HG03558 (cell line): ENCODE results near the gene PCGF1.
"Not testable (repeated sequence)": the region's sequence is repeated elsewhere in the genome, so short reads cannot be mapped to it uniquely, and the experiment has no call there.

ENCODE experiments used
- ATAC-seq: cut with Tn5 transposase; IDR thresholded peaks from one replicate; pipeline ENCODE4 v1.9.1; 2021; ENCODE audit warnings: moderate number of reproducible peaks; ENCODE audit not compliant: unreplicated experiment; ENCODE audit errors: extremely low read depth

Gene PCGF1

DNA sequence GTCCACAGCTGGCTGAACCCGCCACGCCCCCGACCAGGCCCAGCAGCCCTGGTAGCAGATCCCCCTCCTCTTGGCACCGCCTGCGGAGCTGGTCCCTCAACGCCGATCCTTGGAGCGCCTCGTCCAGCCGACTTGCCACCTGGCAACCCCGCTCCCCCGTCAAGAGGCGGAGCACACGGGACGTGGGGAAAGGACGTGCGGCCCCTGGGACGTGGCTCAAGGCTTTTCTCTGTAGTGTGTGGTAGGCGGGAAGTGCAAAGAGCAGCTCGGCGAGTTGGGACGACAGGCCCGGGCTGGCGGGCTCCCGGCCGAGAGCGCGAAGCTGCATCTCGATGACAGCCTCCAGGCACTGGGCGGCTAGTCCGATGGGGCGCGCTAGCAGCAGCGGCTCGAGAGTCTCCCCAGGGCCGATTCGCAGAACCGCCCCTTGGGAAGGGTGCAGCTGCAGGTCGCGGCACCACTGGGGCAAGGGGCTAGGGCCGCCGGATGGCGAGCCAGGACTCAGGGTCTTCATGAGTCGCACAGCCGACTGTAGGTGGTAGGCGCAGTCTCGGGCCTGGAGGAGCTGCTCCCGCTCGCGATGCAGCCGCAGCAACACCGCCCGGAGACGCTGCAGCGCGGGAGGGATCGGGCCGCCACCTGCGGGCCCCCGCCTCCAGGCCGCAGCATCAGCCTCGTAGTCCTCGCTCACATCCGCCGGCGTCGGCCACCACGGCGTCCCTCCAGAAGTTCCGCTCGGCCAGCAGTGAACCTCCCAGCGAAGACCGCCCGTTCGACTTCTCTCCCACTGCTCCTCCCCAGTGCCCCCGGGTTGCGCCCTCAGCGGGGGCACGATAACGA is 25.3 kb downstream of the PCGF1 start:
- peak; percentile 23 for ATAC-seq

DNA sequence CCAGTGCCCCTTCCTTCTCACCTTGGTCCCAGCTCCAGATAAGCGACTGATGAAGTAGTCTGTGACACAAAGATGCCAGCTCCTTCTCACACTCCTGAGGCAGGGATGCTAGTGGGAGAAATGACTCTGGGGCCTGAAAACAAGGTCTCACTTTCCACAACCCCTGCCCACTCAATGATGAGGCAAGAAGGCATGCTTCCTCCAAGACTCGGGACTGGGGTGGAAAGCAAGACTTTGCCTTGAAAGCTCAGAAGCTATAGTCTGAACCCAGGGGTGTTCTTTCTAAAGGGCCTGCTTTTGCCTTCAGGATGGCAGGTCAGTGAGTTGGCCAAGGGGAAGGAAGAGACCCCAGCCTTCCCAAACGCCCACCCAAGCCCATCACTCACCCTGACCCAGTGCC is 26.1 kb downstream of the PCGF1 start:
- ATAC-seq: no peak

DNA sequence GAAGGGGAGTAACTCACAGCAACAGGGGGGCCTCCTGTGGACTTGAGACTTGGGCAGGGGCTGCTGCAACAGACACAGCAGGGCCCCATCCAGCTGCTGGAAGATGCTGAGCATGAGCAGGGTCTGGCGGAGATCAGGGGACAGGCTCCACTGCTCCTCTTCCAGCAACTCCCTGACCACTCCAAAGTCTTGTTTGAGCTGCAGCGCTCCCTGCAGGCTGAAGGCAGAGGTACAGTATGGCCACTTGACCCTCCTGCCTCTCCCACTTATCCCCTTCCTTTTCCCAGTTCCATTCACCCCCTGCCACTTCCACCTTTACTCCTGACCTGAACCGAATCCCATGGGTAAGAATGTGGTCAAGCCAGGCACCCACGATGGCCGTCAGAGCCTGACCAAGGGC is 32.6 kb downstream of the PCGF1 start:
- ATAC-seq: no peak

DNA sequence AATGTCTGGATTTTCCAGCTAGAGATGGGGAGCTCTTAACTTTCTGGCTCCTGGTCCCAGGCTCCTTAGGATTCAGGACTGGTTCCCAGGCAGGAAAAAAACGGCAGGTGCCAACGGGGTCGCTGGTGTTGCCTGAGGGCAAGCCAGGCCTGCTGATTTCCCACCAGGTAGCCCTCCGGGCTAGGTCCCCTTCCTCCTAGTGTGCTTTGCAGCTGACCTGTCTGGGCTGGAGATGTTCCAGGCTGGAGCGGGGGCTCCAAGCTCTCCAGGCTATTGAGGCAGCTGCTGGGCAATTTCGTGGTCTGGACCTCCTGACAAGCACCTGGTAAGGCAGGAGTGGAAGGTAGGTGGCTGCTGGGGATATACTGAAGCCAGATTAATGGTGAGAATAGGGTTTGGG is 33.0 kb downstream of the PCGF1 start:
- no peak for ATAC-seq

DNA sequence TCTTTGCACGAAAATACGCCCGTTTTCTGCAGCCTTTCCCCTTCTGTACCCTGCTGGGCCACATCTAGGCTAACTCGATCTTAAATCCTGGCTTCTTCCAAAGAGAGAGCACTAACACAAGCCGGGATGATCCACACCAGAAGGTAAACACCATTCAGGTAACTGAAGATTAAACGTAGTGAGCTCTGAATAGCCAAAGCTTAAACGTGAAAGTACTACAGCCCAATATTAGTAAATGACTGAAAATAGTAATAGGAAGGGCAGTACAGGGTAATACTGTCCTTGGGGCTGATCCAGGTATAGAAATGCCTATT is 34.6 kb downstream of the PCGF1 start:
- ATAC-seq: no peak

DNA sequence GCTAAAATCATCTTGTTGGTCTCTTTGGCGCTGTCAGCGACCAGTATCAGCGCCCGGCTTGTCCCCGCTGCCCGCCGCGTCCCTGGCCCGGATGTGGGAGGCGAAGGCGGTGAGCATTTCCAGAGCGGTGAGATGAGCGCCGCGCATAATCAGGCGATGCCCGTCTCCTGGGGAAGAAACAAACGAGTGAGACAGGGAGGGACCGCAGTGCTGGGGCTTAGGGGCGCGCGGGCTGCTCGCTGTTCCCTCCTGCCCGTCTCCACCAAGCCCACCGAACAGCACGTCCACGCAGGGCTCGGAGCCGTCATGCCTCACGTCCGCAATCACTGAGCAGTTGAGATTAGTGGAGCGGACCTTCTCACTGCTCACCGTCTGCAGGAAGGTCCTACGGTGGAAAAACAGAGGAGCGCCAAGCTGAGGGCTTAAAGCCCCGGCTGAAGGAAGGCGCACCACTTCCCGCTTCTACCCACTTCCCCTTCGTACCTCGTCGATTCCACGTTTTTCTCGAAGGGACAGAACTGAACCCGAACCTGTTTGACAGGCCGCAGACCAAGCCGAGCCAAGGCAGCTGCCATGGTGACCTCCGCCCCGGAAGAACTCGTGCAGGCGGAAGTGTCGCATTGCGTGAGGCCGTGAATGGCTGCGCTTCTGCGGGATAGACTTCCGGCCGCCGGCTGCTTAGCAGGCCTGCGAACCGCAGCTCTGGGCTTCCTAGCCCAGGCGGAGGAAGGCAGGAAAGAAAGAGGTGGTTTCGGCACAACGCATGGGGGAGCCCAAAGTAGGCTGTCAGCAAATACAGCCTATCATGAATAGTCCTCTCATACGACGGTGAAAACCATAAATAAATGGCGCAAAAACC is 35.2 kb downstream of the PCGF1 start, which contains the start of gene MRPL53:
Gene MRPL53, minus strand, starts transcription at position 595 of the 859 bp plus-strand sequence. Its CDS starts 20 bp downstream, at position 575.
- peak; percentile 57 for ATAC-seq

DNA sequence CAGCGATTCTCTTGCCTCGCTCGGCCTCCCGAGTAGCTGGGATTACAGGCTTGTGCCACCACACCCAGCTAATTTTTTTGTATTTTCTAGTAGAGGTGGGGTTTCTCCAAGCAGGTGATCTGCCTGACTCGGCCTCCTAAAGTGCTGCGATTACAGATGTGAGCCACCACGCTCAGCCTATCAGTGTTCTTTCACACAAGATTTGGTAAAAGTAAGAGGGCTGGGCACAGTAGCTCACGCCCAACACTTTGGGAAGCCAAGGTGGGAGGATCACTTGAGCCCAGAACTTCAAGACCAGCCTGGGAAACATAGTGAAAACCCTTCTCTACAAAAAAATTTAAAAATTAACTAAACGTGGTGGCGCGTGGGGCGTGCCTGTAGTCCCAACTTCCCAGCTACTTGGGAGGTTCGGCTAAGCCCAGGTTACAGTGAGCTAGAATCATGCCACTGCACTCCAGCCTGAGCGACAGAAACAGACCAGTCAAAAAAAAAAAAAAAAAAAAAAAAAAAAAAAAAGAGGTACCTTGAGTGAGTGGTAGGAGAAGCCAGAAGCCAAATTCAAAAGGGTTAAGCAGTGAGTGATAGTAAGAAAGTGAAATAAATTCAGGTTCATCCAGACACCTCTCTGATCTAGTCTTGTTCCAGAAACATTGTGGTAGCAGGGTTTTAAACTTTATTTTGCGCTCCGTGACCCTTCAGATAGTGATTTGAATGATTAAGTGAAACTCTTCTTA is 36.0 kb downstream of the PCGF1 start:
- no peak for ATAC-seq

DNA sequence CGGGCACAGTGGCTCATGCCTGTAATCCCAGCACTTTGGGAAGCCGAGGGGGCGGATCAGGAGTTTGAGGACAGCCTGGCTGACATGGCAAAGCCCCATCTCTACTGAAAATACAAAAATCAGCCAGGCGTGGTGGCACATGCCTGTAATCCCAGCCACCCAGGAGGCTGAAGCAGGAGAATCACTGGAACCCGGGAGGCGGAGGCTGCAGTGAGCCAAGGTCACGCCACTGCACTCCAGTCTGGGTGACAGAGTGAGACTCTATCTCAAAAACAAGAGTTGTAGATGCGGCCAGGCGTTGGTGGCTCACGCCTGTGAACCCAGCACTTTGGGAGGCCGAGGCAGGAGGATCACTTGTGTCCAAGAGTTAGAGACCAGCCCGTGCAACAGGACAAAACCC is 36.8 kb downstream of the PCGF1 start:
- ATAC-seq: not testable (repeated sequence)

DNA sequence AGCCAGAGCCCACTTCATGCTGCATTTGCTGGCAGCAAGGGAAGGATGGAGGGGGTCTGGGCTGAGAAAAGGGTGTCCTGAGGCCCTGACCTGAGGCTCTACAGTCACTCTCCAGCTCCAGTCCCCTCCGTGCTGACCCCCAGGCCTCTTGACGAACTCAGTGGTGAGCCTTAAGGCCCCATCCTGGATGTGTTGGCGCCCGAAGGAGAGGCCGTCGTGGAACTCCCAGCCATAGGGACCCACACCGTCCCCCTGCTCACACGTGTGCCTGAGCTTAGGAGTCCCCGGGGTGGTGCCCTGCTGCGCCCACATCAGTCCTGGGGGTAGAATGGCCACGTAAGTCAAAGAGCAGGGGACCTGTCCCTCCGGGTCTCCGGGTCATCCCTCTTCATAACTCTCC is 43.1 kb downstream of the PCGF1 start:
- ATAC-seq: no peak

DNA sequence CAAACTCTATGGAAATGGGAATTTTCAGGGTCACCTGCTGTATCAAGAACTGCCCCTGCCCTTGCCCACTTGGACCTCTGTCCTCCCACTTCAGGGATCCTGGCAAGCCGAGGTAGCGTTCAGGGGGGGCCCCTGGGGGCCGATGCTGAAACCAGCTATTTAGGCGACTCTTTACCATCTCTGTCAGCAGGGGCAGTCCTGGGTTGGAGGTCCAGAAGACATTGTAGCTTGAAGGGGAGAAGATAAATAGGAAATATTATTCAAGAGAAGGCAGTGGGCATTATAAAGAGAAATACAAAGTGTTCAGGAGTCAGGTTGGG is 44.7 kb downstream of the PCGF1 start:
- ATAC-seq: no peak

DNA sequence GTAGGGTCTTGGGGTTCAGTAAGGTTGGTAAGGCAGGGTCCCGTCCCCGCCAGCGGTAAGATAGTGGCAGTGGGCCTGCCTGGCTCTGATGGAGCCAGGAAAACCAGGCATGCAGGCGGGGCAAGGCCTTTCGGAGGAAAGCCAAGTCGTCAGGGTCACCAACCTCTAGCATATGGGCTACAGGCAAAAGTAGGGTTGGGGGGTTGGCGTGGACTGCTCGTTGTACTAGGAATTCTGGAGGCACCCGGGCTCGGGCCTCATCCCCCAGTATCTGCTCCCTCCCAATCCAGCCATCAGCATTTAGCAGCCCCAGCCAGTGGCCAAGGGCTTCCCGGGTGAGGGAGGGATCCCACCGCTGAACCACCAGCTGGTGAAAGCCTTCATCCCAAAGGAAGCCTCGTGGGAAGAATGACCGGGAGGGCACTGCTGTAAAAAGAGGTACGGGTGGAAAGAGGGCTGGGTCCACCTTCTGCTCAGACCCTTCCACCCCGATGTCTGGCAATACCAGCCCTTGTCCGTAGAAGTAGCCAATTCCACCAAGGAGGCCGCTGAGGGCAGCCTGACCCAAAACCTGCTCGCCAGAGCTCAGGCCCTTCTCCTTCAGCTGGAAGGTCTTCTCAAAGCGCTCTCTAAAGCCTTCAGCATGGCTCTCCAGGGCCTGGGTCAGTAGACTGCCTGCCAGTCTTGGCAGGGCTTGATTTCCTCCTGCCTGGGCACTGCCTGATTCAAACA is 45.3 kb downstream of the PCGF1 start:
- ATAC-seq: no peak

DNA sequence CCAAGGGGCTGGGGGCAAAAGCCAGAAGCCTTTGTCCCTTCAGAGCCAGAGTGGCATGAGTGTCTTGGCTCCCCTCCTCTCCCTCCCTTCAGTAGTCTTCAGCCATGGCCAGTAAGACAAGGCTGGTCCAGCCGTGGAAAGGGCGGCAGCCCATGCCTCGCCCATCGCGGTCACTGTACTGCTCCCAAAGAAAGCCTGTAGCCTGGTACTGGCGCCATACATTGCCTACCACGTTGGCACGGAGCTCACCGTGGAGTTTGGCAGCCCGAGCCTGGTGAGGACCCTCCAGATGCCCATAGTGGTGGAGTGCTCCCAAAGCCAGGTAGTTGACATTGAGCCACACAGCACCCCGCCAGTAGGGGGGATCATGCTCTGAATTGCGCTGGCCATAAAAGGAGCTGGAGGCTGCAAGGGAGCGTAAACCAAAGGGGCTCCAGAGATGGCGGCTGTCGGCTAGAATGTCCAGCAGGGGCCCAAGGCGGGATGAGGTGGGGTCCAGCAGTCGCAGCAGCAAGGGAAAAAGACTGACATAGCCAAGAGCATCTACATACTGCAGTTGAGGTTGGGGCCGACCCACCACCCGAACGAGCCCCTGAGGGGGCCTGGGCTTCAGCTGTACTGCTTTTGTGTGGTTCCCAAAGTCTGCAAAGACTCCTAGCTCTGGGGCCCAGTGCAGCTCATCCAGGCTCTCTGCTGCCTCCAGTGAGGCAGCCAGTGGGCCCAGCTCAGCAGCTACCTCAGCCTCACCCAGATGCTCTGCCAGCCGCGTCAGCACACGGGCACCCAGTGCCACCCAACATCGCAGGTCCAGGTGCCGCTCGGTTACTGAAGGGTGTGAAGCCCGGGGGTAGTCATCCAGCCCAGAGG is 46.1 kb downstream of the PCGF1 start:
- ATAC-seq: no peak

DNA sequence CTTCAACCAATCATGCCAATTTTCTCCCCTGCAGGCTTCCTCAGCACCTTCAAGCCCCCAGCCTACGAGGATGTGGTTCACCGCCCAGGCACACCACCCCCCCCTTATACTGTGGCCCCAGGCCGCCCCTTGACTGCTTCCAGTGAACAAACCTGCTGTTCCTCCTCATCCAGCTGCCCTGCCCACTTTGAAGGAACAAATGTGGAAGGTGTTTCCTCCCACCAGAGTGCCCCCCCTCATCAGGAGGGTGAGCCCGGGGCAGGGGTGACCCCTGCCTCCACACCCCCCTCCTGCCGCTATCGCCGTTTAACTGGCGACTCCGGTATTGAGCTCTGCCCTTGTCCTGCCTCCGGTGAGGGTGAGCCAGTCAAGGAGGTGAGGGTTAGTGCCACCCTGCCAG is 47.3 kb downstream of the PCGF1 start:
- ATAC-seq: not testable (repeated sequence)

DNA sequence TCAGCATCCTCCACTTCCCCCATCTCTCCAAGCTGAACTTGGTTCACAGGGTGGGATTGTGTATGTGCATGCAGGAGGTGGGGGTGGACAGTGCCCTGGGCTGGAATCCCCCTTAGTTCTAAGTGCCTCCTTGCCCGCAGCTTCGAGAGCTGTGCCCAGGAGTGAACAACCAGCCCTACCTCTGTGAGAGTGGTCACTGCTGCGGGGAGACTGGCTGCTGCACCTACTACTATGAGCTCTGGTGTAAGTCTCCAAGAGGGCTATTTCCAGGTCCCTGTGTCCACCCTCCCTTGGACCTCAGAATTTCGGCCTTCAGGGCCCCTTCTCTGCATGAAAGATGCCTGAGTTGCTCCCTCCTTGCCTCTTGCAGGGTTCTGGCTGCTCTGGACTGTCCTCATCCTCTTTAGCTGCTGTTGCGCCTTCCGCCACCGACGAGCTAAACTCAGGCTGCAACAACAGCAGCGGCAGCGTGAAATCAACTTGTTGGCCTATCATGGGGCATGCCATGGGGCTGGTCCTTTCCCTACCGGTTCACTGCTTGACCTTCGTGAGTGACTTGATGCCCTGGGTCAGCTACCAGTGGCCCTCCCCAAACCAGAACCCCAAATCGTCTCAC is 47.9 kb downstream of the PCGF1 start:
- ATAC-seq: not testable (repeated sequence)

DNA sequence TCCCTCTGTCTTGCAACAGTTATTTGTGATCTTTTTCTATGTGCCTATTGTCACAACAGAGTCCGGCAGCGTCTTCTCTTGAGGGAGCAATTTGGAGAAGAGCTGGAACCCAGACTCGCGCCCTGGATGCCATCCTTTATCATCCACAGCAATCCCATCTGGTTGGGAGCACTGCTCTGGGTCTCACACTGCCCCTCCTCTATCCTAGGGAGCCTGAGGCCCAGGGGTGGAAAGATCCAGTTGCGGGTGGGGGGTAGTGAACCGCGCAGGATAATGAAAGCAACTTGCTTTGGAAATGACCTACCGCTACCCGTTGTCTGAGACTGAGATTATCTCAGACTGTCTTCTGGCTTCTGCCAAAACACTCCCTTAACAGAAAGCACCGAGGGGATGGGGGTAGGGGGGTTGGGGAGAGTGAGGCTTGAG is 48.5 kb downstream of the PCGF1 start:
- no peak for ATAC-seq

DNA sequence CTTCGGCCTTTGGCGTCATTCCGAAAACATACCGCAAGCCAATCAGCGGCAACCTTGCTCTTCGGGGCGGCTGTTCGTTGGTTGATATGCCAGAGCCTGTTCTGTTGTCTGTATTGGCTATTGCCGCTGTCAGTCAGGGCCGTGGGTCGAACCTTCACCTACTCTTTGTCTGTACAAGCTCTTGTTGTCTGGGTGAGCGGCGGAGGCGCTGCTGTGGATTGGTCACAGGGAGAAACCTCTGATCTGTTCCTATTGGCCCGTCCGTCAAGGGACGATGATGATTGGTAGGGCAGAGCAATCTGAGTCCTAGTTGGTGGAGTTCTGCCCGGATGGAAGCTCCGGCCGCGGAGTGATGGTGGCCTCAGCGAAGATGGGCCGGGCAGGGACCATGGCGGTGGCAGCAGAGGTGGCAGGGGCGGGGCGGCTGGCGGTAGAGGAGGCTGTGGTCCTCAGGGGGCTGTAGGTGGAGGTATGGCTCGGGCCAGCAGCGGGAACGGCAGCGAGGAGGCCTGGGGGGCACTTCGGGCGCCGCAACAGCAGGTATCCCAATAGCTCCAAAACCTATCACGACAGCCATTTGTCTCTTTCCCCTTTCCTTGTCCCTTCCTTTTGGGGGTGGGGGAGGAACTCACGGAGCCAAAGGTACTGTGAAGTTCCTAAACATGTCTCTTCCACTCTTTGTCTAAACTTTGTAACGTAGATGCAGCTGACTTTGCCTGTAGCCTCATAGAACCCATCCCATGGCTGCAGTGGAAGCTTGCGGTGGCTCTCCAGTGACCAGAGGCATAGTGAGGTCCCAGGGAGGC is 49.2 kb downstream of the PCGF1 start, which contains the start of gene WBP1:
Gene WBP1, plus strand, starts transcription at position 307 of the 806 bp plus-strand sequence. Its CDS starts 165 bp downstream, at position 472.
- peak; percentile 75 for ATAC-seq

DNA sequence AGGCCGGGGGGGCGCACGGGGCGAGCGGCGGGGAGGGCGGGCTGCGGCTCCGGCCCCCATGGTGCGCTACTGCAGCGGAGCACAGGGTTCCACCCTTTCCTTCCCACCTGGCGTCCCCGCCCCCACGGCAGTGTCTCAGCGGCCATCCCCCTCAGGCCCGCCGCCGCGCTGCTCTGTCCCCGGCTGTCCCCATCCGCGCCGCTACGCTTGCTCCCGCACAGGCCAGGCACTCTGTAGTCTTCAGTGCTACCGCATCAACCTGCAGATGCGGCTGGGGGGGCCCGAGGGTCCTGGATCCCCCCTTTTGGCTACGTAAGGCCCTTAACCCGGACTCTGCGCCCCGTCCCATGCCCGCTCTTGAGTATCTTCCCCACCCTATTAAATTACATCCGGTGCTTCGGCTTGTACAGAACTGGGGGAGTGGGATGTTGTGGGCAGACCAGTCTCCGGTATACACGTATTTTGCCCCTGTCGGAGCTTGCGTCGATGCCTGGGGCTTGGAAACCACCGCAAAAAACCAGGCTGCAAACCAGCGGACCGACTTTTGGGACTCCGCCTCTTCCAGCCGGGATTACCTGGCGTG is 49.9 kb downstream of the PCGF1 start:
- ATAC-seq: no peak

DNA sequence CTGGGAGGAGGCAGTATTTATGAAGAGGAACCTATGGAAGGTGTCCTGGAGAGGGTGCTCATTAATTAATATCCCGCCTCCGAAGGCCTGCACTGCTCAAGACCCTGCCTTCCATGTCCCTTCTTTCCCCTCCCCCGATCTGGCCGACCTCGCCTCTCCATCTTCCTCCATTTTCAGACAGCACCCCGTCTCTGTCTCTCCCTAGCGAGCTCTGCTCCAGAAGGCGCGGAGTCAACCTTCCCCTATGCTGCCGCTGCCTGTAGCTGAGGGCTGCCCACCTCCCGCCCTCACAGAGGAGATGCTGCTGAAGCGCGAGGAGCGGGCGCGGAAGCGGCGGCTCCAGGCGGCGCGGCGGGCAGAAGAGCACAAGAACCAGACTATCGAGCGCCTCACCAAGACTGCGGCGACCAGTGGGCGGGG is 50.4 kb downstream of the PCGF1 start:
- ATAC-seq: no peak
